Measurements from ENCODE around the gene OR9Q1.

GRCh38 chr11:57977709-57978108, 46.0 kb upstream of the OR9Q1 start:
- TF ChIP-seq CTCF (IDR thresholded peaks at IDR 0.05; ENCODE audit: borderline replicate concordance, extremely low read depth, low read length, poor library complexity, severe bottlenecking) (no peak), EZH2 (IDR thresholded peaks at IDR 0.05; ENCODE audit: borderline replicate concordance, low read depth, low read length, severe bottlenecking) (no peak)

Data from DND-41 (cell line).